Activated CD8-positive, alpha-beta memory T cell treated with anti-CD3 and anti-CD28 coated beads, Interleukin-2, amount 50 U/mL, for 48 hours (primary cell): Measurements from ENCODE around the gene CELF2.

Source experiments
- DNase-seq: peaks from one replicate; pipeline ENCODE4 v3.0.0-alpha.2; 2020

The CELF2 gene

DNA sequence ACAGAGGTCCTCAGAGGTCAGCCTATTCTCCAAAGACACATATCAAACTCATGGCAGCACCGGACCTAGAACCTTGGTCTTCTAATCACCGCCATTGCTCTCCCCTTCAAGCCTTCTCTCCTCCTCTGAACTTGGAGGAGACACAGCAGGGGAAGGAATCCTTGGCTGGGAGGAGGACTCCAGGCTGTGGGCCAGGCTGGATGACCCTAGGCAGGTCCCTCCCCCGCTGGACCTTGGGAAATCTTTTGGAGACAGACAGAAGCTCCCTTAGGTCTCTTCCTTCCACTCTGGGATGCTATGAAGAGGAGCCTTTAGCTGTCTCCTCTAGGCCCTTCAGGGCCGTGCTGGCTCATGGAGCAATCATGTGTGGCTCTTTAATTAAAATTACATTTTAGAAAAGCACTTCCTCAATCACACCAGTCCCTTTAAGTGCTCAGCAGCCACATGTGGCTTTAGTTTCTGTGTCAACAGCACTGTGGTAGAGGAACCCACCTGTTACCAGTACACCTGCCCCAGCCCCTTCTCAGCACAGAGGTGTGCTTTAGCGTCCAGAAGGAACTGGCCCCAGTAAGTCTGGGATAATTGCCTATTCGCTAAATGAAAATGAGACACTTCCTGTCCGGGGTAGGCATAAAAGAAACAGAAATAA, 238.2 kb downstream of the CELF2 start:
- no peak for DNase-seq

DNA sequence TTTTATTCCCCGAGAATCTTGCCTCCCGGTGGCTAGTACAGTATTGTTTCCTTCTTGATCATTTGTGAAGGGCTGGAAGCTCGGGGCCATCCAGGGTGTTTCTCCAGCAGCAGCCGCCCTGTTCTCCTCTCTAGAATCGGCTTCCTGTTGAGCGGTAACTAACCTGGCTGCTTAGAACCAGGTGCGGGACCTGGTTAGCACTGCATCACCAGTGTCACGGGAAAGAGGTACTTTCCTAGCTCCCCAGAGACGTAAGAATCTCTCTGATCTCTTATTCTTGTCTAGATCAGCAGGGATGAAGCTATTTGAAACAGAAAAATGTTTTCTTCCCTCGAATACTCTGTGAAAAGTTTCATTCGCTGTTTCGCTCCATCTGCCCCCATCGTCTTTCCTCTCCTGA, 239.2 kb downstream of the CELF2 start:
- no peak for DNase-seq

DNA sequence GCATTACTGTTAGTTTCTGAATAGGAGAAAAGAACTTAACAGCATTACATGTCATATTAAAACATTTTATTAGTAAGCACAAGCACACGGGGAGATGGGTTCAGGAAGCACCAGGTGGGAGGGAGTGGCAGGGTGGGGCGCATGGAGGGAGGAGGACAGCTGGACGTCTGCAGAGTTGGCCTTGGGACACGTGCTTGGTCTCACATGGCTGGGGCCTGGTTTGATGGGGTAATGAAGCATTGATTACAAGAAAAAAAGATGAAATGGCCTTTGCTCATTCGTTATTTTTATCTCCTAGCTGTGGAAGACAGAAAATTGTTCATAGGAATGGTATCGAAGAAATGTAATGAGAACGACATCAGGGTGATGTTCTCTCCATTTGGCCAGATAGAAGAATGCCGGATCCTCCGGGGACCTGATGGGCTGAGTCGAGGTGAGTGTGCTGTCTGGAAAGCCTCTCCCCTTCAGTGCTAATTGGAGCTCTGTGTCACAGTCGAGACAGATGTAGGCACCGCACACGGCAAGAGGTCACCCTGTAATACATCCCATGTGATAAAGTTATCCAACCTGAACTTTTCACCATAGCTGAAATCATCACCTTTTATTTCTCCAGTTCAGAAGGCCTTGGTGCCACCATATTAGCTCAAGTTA, 239.9 kb downstream of the CELF2 start:
- DNase-seq = no peak

- DNase-seq = peak; percentile 38
These were observed 242.5 kb downstream of the CELF2 start for GRCh38 chr10:11260170-11260569.

DNA sequence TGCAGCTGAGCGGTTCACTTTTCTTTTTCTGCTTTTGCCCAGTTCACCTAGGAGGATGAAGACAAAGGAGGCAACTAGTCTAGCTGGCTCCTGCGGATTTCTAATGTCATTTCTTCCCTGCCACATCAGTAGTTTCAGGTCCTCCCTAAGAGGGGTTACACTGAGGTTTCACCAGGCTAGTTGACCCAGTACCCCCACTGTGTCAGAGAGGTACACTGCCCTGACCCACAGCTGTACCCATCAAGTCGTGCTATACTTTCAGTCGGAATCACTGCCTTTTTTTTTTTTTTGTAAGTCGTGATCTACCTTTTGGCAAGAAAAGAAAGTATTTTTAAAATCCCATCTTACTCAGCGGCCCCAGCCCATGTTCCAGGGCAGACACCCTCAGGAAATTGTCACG, 243.5 kb downstream of the CELF2 start:
- DNase-seq = peak; percentile 18

- DNase-seq = peak; percentile 43
These were observed 244.2 kb downstream of the CELF2 start for GRCh38 chr10:11261687-11262493.

DNA sequence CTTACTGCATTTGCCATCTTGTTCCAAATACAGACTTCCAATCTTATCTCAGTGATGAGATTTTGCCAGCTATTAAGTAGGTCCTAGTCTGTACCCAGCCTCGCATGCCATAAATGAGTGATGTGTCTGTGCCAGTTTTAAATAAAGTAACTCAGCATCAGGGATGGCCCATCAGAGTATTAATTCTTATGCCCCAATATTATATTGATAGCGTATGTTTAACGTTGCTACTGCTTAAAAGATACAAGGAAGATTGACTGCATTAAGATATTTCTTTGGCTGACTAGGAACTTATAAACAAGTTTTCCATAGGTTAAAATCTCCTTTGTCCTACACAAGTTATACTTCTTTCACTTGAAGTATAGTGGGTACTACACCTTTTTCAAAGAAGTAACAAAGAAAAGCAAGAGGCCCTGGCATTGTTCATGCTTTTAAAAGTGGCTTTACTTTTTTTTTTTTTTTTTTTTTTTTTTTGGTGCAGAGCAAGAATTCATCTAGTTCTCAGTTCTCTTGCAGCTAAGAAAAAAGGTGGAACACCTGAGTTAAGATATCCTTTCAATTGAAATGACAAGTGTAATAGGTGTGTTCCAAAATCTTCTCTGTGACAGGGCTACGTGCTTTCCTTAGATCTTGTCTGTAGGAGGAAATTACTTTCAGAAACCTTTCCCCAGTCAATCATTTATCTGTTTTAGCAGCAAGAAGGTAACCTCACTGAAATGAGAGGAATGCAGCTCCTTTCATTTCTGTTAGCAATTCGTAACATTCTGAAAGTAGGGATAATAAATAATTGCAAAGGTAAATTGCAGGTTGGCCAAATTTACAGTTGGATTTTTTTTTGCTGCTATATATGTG, 245.0 kb downstream of the CELF2 start:
- no peak for DNase-seq

- no peak for DNase-seq
These were observed 246.1 kb downstream of the CELF2 start for GRCh38 chr10:11263767-11264166.

DNA sequence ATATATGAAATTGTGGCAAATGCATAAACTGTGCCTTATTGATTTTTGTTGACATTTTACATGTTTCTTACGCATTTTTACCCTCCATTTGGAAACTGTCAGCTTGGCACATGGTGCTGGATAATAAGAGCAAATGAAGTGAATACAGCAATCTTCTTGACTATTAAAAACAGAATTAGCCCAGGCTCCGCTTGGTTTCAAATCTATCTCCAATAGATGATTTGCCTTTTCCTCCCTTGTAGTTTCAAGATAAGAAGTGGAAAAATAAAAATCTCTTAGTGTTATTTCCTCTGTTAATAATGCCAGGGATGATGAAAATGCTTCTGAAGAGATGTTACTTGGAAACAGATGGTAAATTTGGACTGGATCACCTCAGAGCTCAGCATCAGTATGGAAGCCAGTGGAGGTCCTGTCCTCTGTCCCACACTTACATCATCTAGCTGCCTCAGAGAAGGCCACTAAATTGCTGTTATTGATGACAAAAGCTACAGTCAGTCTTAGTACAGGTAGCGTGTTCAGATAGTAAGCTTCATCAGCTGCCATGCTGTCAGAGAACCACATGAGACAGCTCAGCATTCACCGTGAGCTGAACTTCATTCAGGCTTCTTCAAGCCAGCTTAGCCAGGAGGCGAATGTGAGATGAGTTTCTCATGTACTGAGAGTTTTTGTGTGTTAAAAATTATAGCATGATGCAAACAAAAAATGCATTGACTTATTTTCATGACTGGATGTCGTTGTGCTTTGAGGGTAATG, 246.8 kb downstream of the CELF2 start:
- no peak for DNase-seq

- DNase-seq = no peak
These were observed 247.8 kb downstream of the CELF2 start for GRCh38 chr10:11265484-11265883.

- DNase-seq = no peak
These were observed 248.8 kb downstream of the CELF2 start for GRCh38 chr10:11266426-11266825.

- DNase-seq = peak; percentile 87
These were observed 252.6 kb downstream of the CELF2 start for GRCh38 chr10:11270135-11270857.

DNA sequence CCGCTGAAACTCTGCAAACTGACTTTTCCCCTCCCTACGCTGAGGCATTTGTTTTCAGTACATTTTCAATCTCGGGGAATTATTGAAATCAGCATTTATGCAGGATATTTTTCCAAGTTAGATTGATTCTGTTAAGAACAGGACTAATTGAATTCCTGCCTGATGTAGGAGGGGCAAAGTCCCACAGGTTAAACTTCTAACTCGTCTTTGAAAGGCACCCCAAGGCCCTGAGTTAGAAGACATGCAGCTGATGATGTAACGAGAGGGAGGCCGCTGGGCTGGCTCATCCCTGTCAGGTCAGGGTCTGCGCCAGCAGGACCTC, 253.1 kb downstream of the CELF2 start:
- no peak for DNase-seq

DNA sequence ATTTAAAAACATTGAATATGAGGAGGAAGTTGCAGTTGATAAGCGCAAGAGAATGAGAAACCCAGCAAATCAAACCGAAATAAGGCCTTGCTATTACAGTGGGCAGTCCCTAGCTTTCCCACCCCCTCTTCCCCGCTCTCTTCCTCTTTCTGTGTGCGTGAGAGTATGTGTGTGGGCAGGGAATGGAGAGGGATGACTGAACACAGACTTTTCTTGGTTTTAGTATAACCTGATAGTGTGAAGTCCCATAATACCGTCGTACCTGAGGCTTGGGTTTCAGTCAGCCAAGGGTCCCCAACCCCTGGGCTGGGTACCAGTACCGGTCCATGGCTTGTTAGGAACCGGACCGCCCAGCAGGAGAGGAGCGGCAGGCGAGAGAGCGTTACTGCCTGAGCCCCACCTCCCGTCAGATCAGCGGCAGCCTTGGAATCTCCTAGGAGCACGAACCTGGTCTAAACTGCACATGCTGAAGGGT, 255.3 kb downstream of the CELF2 start:
- no peak for DNase-seq

GRCh38 chr10:11274452-11274851, 256.8 kb downstream of the CELF2 start:
- no peak for DNase-seq

DNA sequence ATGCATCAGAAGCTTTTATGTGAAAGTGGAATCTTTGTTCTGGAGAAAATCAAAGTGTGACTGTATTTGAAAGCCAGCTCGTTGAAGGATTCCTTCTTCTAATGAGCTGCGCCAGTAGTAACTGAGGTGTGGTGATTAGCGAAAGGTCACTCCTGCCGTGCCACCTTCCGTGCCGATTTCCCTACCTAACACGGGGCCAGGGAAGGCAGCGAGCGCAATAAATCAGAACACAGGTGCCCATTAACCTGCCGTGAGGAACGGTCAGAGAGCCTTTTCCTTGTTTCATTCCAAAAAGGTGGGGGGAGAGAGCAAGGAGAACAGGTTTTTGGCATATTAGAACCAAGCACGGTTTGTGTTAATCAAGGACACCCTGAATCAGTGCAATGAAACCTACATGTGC, 258.0 kb downstream of the CELF2 start:
- no peak for DNase-seq

DNA sequence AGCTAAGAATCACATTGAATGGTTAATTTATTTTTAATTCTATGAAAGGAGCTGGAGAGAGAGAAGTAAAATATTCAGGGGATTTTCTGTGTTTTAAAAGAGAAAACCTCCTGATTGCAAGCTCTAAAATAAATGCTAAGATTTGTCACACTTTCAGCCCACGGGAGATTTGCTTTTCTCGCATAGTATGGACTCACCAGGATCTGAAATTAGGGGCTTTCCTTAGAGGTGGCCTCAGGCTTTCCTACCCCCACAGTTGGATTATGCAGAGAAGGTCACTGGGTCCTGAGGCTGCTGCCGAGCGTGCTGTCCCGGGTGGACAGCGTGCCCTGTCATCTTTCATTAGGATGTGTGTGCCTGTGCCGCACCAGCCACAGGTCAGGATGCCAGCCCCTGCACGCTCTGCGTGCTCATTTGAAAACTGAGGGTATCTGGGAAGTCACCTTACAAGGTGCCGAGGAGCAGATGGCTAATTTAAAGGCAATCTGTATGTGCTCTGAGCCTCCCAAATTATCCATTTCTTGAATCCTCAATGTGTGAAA, 258.8 kb downstream of the CELF2 start:
- DNase-seq = no peak

DNA sequence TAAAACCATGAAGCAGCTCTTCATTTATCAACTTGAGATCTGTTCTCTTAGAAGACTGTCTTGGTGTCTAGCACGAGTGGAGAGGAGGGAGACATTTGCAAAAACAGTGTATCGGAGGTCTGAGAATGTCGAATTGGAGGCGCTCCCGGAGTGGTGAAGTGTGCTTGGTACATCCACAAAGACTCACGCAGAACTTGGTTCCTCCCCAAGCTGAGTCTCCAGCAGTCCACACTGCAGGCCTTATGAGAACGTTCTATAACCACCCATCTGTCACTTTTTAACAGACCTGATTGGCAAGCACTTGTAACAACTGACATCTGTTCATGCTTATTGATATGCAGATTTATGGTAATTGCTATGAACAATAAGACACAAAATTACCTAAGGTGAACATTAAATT, 261.6 kb downstream of the CELF2 start:
- DNase-seq = no peak

DNA sequence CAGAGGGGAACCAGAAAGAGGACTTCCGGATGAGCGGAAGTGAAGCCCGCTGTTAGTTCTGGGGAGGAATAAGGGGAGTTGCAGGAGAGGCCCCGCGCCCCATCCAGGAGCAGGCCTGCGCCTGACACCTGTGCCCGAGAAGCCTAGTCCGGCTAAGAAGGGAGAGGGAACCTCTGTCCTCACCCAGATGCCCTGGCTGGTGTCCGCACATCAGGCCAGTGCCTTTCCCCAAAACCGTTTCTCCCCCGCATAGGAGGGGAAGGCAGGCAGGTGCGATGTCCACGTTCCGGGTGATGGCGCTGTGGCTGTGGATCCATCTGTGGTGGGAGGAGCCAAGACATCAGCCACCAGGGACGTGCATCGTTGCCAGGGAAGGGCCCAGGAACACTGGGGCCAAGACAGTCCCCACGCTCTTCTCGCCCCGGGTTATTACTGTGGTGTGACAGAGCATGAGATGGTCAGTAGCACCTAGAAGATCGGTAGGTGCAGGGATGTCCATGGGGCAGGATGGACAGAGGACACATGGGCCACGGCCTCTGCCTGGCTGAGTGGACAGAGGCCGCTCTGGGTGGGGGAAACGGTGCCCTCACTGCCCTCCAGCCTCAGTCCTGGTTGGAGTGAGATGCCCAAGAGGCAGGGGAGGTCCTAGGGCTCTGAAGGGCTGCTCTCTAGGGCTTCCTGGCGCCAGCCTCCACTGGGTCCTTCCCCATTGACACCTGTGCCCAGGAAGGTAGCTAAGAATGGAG, 262.7 kb downstream of the CELF2 start:
- DNase-seq = no peak

- DNase-seq = no peak
These were observed 264.5 kb downstream of the CELF2 start for GRCh38 chr10:11282156-11282555.

GRCh38 chr10:11282661-11283060, 265.0 kb downstream of the CELF2 start:
- no peak for DNase-seq
